Right forelimb (tissue), 1 donor: ENCODE data around the gene WWOX.

Source experiments
- DNase-seq: peaks from one replicate; pipeline ENCODE4 v3.0.0-alpha.2; 2018

The WWOX gene

GRCh38 chr16:79171931-79172705, 1072.7 kb downstream of the WWOX start:
- DNase-seq = no peak

- DNase-seq = no peak
Measured at GRCh38 chr16:79172976-79173500, 1073.6 kb downstream of the WWOX start.

GRCh38 chr16:79173919-79174318, 1074.5 kb downstream of the WWOX start:
- no peak for DNase-seq

- DNase-seq = no peak
Measured at GRCh38 chr16:79175286-79176057, 1076.0 kb downstream of the WWOX start.

- DNase-seq = no peak
Measured at GRCh38 chr16:79177018-79177417, 1077.6 kb downstream of the WWOX start.

- DNase-seq = no peak
Measured at GRCh38 chr16:79181419-79181818, 1082.0 kb downstream of the WWOX start.

GRCh38 chr16:79182616-79183015, 1083.2 kb downstream of the WWOX start:
- DNase-seq = no peak

- no peak for DNase-seq
Measured at GRCh38 chr16:79183571-79183970, 1084.1 kb downstream of the WWOX start.

- DNase-seq = no peak
Measured at GRCh38 chr16:79184464-79185030, 1085.1 kb downstream of the WWOX start.

GRCh38 chr16:79185711-79186110, 1086.3 kb downstream of the WWOX start:
- DNase-seq = no peak

- no peak for DNase-seq
Measured at GRCh38 chr16:79186196-79186595, 1086.7 kb downstream of the WWOX start.

- no peak for DNase-seq
Measured at GRCh38 chr16:79188115-79188738, 1088.8 kb downstream of the WWOX start.

GRCh38 chr16:79188739-79189122, 1089.3 kb downstream of the WWOX start:
- DNase-seq = no peak

- no peak for DNase-seq
Measured at GRCh38 chr16:79190542-79190941, 1091.1 kb downstream of the WWOX start.

- DNase-seq = no peak
Measured at GRCh38 chr16:79191933-79192332, 1092.5 kb downstream of the WWOX start.

- DNase-seq = no peak
Measured at GRCh38 chr16:79192904-79193303, 1093.5 kb downstream of the WWOX start.

- DNase-seq = no peak
Measured at GRCh38 chr16:79194291-79194690, 1094.8 kb downstream of the WWOX start.

GRCh38 chr16:79195938-79196337, 1096.5 kb downstream of the WWOX start:
- DNase-seq = no peak

- DNase-seq = no peak
Measured at GRCh38 chr16:79201436-79201835, 1102.0 kb downstream of the WWOX start.

GRCh38 chr16:79202977-79203376, 1103.5 kb downstream of the WWOX start:
- no peak for DNase-seq

GRCh38 chr16:79204486-79204885, 1105.0 kb downstream of the WWOX start:
- no peak for DNase-seq

GRCh38 chr16:79206889-79207288, 1107.4 kb downstream of the WWOX start:
- DNase-seq = no peak

GRCh38 chr16:79209308-79209707, 1109.9 kb downstream of the WWOX start:
- DNase-seq = no peak
